Dedifferentiated amniotic fluid mesenchymal stem cell (primary cell): Measurements from ENCODE around the gene TSC2.
"Not testable (repeated sequence)": the region's sequence is repeated elsewhere in the genome, so short reads cannot be mapped to it uniquely, and the experiment has no call there.

Experiments
- DNase-seq: peaks from one replicate; pipeline ENCODE4 v3.0.0-alpha.2; 2016; ENCODE audit errors: extremely low spot score

Gene TSC2

GRCh38 chr16:2086106-2086742, 38.4 kb downstream of the TSC2 start:
- no peak for DNase-seq

GRCh38 chr16:2086812-2087747, 39.3 kb downstream of the TSC2 start:
- no peak for DNase-seq

- DNase-seq = no peak
Observed at GRCh38 chr16:2087748-2088631, 40.2 kb downstream of the TSC2 start.

GRCh38 chr16:2088759-2089358, 41.1 kb downstream of the TSC2 start:
- no peak for DNase-seq

- no peak for DNase-seq
Observed at GRCh38 chr16:2089706-2090480, 42.1 kb downstream of the TSC2 start.

- DNase-seq = no peak
Observed at GRCh38 chr16:2090481-2090776, 42.6 kb downstream of the TSC2 start.

- no peak for DNase-seq
Observed at GRCh38 chr16:2090777-2091546, 43.2 kb downstream of the TSC2 start.

- no peak for DNase-seq
Observed at GRCh38 chr16:2091547-2092255, 43.9 kb downstream of the TSC2 start.

- DNase-seq = no peak
Observed at GRCh38 chr16:2092256-2092620, 44.5 kb downstream of the TSC2 start.

GRCh38 chr16:2092866-2093265, 45.1 kb downstream of the TSC2 start:
- DNase-seq = no peak

GRCh38 chr16:2093793-2094192, 46.0 kb downstream of the TSC2 start:
- DNase-seq = no peak

- DNase-seq = no peak
Observed at GRCh38 chr16:2095315-2095853, 47.6 kb downstream of the TSC2 start.

GRCh38 chr16:2095918-2096582, 48.3 kb downstream of the TSC2 start:
- DNase-seq = no peak

GRCh38 chr16:2096853-2097595, 49.2 kb downstream of the TSC2 start:
- DNase-seq = no peak

GRCh38 chr16:2097689-2098088, 49.9 kb downstream of the TSC2 start:
- DNase-seq = not testable (repeated sequence)

- not testable (repeated sequence) for DNase-seq
Observed at GRCh38 chr16:2101581-2101980, 53.8 kb downstream of the TSC2 start.

- no peak for DNase-seq
Observed at GRCh38 chr16:2102471-2102870, 54.7 kb downstream of the TSC2 start.

GRCh38 chr16:2104464-2104863, 56.7 kb downstream of the TSC2 start:
- not testable (repeated sequence) for DNase-seq
